CD4-positive, alpha-beta T cell treated with Interleukin-4 for 4 hours (primary cell): Measurements from ENCODE around the gene CASQ1.
A peak's percentile ranks its signal among the peaks of the same experiment; 100 is the strongest.

Experiments used
- DNase-seq: peaks from one replicate; pipeline ENCODE4 v3.0.0-alpha.2; 2020

The CASQ1 gene

GRCh38 chr1:160232911-160233310 lies 42.5 kb downstream of the CASQ1 start:
- peak; percentile 18 for DNase-seq

DNA sequence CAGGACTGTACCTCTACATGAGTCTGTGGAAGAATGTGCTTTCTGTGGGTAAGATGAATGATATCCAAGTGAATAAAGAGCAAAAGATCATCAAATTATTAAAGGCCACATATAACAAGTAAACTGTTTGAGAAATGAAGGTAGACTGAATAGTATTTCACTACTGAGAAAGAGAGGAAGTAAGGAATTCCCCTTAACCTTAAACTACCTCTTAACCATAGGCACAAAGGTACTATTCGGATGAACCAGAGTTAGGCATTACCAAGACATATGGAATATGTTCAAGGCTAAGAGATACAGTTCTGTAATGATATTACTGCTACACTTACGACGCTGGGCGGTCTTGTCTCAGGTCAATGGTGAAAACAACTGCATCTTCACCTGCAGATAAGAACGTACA lies 46.4 kb downstream of the CASQ1 start:
- no peak for DNase-seq

GRCh38 chr1:160237558-160237957 lies 47.2 kb downstream of the CASQ1 start:
- no peak for DNase-seq

DNA sequence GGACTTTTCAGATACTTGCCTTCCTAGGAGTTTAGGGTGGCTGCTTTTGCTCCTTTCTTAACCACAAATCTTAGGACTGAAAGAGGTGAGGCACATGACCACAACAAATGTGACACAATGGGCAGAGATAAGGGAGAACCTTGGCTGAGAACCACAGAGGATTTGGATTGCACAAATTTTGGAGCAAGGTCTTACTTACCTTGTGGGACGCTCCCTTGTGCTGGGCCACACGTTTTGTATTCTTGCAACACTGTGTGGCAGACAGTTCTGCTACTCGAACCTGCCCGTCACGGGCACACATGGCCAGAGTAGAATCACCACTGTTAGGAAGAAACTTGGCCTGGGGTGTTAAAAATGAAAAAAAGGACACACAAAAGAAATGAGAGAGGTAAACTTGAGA lies 48.0 kb downstream of the CASQ1 start:
- DNase-seq, result no peak

GRCh38 chr1:160239582-160240299 lies 49.4 kb downstream of the CASQ1 start:
- no peak for DNase-seq

- no peak for DNase-seq
These were observed 53.4 kb downstream of the CASQ1 start for GRCh38 chr1:160243767-160244166.

DNA sequence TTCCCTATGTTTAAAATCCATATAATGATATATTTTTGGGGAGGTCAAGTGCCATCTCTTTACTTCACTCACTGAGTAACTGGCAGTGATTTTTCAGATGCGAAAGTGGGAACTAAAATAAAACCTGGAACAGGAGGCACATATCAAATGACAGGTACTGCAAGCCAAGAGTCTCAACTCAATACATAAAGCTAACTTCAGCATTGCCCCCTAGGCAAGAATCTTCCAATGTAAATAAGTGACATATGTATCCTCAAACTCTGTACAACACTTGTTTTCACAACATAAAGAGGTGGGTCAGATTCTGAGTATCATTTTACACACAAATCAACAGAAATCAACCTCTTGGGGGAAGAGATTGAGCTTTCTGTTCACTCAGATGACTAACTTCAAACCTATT lies 53.8 kb downstream of the CASQ1 start:
- no peak for DNase-seq

DNA sequence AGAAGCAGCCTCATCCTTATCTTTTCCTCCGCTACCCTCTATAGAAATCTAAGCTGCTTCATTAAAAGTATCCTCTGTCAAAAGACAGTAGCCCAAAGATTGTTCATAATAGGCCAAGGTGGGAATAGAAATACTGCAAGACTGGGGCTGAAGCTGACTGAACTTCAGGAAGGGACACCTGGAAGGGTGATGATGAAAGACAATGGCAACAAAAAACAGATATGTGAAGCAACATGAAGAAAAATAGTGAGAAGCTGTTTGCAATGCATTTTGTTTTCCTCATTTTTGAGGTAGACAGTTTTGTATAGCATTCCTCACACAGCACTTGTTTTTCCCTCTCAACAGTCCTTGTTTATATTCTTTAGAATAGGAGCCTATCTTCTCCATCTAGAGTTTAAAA lies 55.1 kb downstream of the CASQ1 start:
- DNase-seq, result no peak

- no peak for DNase-seq
These were observed 56.7 kb downstream of the CASQ1 start for GRCh38 chr1:160247053-160247452.

DNA sequence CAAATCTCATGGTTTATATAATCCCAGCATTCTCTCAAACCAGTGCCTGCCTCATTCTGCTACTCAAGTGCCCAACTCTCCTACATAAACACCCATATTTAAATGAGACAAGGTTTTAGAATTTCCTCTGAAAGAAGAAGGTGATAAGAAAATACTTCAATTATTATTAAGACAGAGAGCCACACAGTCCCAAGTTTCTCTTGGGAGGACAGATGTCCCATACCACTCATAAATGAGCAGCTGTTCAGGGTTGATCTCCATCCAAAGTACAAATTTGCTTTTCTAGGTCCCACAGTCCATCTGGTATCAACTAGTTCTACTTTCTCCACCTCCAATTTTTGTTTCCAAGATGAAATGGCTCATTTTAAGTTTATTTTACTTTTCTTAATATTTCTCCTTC lies 60.6 kb downstream of the CASQ1 start:
- no peak for DNase-seq
